Fibroblast of the aortic adventitia (primary cell): ENCODE measurements around the gene CNTNAP5. TPM values are rescaled to one million over a fixed set of nuclear protein-coding genes. Genes with fewer than 3 reads are reported as not detected.

Experiments
- DNase-seq: peaks from one replicate; pipeline ENCODE4 v3.0.0-alpha.2; 2010; ENCODE audit warnings: low read depth
- H3K4me3 ChIP-seq: 2 replicates; pipeline ENCODE4 v1.5.1; 2011; ENCODE audit warnings: low read depth, mild to moderate bottlenecking, control low read depth, low read length, moderate library complexity
- CTCF ChIP-seq: IDR thresholded peaks from 2 replicates; pipeline ENCODE4 v1.5.1; 2011; ENCODE audit warnings: mild to moderate bottlenecking, low read length, control low read depth, inconsistent platforms; ENCODE audit not compliant: insufficient read depth
- total RNA-seq: library from RNA; depleted of rRNA; stranded (reverse); fragments of >200 nt; gene quantifications from 2 replicates; pipeline ENCODE4 v1.2.3, GENCODE V29; 2012; ENCODE audit warnings: low replicate concordance

CNTNAP5 gene
- total RNA-seq, 1 donor, result under 0.01 TPM

GRCh38 chr2:124586210-124586609 lies 561.1 kb downstream of the CNTNAP5 start:
- no peak overlapping the region for H3K4me3 ChIP-seq
- no peak for DNase-seq
- TF ChIP-seq CTCF, result no peak

DNA sequence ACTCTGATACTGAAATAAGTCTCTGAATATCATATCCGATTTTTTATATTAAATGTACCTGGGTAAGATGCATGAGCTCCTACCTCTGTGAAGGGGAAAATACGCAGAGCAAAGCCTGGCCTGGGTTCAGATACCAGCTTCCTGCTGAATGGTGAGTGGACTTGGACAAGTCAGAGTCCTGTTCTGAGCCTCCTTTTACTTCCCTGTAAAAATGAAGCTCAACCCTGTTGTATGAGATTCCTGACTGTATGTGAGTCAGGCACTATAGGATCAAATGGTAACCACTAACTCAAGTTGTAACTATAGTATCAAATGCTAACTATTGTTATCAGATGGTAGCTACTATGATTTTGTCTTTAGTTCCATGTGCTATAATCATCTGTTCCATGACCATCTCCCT lies 561.7 kb downstream of the CNTNAP5 start:
- no peak for DNase-seq
- no peak overlapping the region for H3K4me3 ChIP-seq
- TF ChIP-seq CTCF, result no peak

DNA sequence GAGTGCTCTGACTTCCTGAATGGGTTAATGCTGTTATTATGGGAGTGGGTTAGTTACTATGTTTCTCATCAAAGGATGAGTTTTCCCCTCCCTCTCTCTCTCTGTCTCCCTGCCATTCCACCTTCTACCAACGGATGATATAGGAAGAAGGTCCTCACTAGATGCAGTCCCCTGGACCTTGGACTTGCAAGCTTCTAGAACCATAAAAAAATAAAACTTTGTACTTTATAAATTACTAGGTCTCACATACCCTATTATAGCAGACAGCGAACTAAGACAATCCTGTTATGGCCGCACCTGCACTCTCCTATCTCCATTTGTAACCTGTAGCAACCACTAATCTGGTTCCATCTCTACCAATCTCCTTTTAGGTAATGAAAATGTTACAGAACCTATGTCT lies 564.9 kb downstream of the CNTNAP5 start:
- H3K4me3 ChIP-seq, result no peak overlapping the region
- DNase-seq, result no peak
- TF ChIP-seq CTCF, result no peak

- no peak for TF ChIP-seq CTCF
- no peak overlapping the region for H3K4me3 ChIP-seq
- DNase-seq, result no peak
These were observed 577.7 kb downstream of the CNTNAP5 start for GRCh38 chr2:124602759-124603158.

DNA sequence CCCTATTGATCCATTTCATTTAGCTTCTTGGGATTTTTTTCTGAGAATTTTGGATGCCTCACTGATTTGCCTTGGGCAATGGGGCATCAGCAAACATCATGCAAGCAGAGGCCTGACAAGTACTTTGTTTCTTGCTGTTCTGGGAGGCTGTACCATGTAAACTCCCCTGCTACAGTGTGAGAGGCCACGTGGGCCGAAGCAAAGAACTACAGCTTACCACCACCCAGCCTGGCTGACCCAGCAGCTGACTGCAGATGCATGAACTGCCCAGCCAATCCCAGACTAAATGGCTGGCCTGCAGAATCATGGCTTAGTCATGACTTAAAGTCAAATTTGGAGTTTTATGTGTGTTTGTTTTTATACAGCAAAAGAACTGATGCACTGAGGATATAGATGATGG lies 579.9 kb downstream of the CNTNAP5 start:
- no peak overlapping the region for H3K4me3 ChIP-seq
- DNase-seq, result no peak
- TF ChIP-seq CTCF, result no peak

GRCh38 chr2:124607679-124608078 lies 582.6 kb downstream of the CNTNAP5 start:
- no peak for DNase-seq
- no peak for TF ChIP-seq CTCF
- H3K4me3 ChIP-seq, result no peak overlapping the region

GRCh38 chr2:124609667-124610066 lies 584.6 kb downstream of the CNTNAP5 start:
- H3K4me3 ChIP-seq, result no peak overlapping the region
- TF ChIP-seq CTCF, result no peak
- DNase-seq, result no peak
